Glomerular visceral epithelial cell (primary cell): Measurements from ENCODE around the gene PWWP3B.
A peak's percentile ranks its signal among the peaks of the same experiment; 100 is the strongest.
"Not testable (repeated sequence)": the region's sequence is repeated elsewhere in the genome, so short reads cannot be mapped to it uniquely, and the experiment has no call there.

Source experiments
- DNase-seq: peaks from one replicate; pipeline ENCODE4 v3.0.0-alpha.2; 2016; ENCODE audit errors: extremely low spot score

PWWP3B gene

DNA sequence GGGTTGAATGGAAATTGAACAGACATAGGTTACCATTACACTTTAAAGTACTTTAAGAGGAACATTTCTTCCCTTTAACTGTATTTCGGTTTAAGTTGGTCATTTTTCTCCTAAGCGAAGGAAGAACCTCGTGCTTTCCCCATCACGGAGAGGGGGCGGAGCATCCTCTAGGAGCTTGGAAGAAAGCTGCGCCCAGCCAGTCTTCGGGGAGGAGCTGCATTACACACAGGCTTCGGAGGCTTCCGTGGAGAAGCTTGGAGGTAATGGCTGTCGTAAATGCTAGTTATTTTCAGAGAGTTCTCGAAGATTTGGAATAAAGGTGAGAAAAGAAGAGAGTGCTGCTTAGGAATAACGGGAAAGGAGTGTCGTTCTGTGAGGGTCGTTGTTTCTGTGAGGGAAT is at the start of gene PWWP3B:
Gene PWWP3B, plus strand, starts transcription at position 199 of the 400 bp plus-strand sequence. CDS start 37,128 bp downstream, outside the sequence.
- peak; percentile 25 for DNase-seq

DNA sequence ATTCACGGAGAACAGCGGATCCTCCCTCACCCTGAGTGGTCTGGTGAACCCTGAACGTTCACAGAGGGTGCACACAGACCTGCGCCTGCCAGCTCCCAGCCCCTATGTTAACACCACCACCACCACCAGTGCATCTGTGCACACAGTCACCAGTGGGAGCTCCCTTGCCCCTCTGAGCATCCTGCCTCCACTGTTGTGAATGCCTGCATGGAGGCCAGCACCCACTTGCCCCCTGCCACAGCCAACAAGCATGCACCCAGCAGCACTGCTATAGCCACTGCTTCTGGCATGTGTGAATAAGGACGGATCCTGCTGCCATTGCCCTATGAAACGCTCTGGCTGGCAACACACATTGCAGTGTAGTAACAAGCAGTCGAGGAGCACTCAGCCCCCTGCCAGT is 29.1 kb upstream of the PWWP3B start:
- DNase-seq = no peak

DNA sequence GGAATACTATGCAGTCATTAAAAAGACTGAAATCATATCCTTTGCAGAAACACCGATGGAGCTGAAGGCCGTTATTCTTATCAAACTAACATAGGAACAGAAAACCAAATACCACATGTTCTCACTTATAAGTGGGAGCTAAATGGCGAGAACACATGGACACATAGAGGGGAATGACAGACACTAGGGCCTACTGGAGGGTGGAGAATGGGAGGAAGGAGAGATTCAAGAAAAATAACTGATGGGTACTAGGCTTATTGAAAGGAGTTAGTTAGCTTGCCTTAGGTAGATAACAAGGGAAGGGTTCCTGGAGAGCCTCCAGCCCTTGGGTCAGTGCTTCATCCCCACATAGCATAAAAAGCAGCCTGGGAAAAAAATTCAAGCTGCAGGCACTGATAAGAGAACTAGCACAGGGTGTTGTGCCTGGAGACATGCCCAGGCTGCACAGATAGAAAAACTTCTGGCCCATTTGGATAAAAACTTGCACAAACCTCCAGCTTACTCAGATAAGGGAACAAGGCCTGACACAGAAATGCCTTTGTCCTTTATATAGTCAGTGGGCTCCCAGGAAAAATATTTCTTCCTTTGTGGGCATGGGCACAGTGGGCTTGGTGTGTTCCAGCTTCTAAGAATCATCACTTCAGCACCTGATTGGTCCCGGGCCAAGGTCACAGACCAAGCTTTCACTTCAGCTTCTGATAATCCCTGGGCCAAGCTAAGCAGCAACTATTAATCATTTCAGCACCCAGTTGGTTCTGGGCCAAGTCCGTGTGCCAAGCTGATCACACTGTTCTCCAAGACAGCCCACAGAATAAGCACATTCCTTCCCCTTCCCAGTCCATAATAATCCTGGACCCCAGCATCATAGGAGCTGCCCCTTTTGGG is 23.1 kb upstream of the PWWP3B start:
- DNase-seq = no peak

DNA sequence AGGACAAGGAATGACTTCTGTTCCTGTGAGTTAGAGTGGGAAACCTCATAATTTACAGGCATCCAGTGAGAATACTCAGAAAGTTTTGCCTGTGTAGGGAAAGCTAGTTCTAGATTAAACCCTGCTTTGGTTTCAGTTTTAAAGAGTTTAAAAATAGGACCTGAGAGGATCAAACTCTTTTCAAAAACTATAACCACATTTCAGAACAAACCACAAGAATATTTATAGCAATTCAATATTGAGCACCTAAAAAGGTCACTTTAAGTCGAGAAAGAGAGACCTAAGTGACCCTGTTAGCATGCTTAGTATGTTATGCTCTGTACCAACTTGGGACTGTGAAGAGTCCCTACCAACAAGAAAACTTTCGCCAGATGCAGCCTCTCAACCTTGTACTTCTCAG is 17.4 kb upstream of the PWWP3B start:
- DNase-seq = no peak

DNA sequence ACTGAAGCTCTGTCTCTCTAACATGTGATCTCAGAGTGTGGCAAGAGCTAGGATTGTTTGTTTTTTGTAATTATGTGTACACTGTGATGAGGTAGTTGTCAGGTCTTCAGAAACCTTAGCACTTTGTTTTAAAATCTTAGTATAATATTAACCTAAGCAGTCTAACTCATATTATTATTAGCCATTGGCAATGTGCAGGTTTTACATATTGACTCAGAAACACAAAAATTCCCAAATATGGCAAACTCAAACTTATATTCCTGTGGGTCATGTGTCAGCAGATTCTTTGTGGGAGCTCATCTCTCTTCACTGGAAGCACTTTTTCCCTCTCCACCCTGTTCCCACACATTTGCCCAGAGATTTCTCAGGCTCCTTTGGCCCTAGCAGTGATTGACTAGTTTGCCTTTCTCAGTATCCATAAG is 8.2 kb upstream of the PWWP3B start:
- DNase-seq = no peak

DNA sequence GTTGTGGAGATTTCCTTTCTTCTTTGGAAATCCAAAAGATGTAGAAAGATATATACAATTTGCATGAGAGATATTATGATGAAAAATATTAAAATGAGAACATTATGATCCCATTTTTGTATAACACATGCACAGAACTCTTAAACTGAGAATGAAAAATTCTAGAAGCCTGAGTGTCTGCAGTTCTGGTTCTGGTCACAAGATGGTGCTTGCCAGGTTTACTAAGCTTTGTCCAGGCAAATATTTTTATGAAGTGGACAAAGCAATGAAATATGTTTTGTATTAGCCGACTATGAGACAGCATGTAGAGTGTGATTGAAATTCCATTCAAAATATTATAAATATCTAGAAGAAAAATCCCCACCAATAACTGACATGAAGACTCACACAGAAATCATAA is 2.2 kb downstream of the PWWP3B start:
- no peak for DNase-seq

DNA sequence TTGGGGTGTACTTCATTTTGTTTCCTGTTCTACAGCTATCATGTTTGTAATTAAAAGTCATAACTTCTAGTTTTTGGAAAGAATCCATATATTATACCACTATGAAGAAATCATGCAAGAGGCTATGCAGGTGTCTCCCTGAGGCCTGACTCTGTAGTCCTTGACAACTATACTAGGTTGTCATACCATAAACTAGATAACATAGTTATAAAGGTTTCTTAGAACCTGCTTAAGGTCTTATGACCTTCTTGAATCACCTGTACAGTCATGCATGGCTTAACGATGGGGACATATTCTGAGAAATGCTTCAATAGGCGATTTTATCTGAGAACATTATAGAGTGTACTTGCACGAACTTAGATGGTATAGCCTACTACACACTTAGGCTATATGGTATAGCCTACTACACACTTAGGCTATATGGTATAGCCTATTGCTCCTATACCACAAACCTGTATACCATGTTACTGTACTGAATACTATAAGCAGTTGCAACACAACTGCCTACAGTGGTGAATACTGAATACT is 3.3 kb downstream of the PWWP3B start:
- no peak for DNase-seq

DNA sequence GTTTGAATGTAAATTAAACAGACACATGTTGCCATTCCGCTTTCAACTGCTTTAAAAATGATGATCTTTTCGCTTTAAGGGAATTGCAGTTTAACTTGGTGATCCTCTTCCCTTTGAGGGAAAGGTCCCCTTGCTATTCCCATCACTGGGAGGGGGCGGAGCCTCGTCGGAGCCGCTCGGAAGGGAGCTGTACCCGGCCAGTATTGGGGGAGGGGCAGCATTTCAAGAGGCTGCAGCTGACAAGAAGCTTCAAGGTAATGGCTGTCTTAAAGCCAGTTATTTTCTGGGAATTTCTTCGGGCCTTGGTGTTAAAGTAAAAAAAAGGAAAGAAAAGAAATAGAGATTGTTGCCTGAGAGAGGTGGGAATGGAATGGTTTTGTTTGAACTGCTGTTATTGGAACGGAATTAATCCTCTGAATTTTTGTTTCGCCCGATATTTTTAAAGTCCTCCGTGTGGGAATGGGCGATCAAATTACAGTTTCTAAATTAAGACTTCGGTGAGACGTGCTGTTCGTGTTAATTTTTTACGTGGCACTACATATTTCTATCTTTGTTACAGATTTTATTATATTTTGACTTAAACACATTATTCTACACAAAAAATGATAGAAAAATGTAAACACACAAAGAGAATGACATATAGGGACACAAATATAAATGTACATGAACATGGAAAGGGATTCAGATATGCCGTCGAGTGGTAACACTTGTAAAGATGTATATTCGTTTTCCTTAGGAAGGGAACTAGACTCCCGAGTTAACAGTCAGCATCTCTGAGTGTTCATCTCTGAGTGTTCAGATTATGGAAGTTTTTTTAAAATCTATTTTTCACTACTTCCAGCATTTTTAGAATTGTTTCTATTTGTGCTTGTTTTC is 9.2 kb downstream of the PWWP3B start:
- peak; percentile 30 for DNase-seq

DNA sequence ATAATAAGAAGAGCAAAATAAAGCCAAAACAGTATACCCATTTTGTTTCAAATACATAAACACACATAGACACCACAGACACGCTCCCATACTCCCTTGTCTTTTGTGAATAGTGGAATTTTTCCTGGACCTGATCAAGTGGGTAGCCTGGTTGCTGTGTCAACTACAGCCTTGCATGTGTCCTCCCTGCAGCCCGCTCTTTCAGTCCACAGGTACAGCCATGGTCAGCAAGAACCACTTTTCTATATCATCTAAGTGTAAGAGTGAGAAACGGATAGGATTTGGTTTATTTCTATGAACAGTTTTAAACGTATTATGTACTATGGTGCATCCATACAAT is 9.8 kb downstream of the PWWP3B start:
- no peak for DNase-seq

DNA sequence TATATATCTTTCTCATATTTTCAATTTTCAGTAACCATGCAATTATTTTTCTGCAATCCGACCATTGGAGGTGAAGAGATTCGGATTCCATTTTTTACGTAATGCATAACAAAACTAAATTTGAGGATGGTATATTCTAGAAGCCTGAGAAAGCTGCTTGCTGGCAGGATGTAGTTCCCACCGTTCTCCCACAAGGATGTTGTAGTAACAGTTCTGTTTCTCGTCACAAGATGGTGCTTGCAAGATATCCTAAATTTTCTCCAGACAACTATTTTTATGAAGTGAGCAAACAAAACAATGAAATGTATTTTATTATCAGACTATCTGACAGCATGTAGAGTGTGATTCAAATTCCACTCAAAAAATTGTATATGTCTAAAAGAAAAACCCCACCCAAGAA is 10.7 kb downstream of the PWWP3B start:
- no peak for DNase-seq

DNA sequence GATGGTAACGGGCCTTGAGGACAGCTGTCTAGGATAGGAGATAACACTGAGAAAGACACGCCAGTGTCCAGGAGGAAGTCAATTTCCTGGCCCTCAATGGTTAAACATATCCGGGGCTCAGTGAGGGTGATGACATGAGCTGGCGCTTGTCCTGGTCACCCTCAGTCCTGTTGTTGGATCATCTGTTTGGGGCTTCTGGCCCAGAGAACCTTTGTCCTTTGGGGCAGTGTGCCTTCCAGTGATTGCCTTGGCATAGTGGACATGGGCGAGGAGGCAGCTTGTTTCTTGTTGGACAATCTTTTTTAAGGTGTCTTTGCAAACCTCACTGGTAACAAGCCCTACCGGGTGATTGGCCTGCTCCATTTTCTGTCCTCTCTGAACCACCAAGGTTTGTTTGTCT is 15.6 kb downstream of the PWWP3B start:
- not testable (repeated sequence) for DNase-seq

DNA sequence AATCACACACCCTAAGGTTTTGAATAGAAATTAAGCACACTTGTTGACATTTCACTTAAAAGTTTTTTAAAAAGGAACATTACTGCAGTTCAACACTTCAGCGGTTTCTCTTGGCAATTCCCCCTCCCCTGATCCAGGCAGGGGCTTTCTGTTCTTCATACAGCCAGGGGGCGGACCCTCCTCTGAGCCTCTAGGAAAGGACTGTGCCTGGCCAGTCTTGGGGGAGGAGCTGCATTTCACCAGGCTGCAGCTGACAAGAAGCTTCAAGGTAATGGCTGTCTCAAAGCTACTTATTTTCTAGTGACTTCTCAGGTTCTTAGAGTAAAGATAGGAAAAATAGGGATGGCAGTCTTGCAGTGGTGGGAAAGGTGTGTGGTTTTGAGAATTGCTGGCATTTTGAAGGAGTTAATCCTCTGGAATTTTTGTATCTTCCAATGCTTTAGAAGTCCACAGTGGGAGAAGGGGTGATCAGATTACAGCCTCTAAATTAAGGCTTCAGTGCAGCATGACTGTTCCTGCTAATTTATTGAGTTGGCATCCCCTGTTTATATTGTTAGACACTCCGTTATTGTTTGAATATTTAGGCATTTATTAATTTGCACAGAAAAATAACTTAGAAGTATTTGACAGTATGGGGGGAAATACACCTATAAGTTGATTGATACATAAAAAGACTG is 33.5 kb downstream of the PWWP3B start:
- DNase-seq = no peak

DNA sequence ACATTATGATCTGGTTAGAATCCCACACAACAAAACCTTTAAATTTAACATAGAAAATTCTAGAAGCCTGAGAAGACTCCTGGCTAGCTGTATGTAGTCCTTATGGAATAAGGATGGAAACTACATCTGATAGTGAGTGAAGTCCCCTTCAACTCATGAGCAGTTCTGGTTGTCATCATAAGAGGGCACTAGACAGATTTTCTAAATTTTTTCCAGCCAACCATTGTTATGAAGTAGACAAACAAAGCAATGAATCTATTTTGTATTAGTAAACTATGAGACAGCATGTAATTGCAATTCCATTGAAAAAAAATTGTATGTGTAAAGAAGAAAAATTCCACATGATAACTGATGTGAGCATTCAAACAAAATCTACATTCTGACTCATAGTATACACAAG is 35.2 kb downstream of the PWWP3B start:
- no peak for DNase-seq

DNA sequence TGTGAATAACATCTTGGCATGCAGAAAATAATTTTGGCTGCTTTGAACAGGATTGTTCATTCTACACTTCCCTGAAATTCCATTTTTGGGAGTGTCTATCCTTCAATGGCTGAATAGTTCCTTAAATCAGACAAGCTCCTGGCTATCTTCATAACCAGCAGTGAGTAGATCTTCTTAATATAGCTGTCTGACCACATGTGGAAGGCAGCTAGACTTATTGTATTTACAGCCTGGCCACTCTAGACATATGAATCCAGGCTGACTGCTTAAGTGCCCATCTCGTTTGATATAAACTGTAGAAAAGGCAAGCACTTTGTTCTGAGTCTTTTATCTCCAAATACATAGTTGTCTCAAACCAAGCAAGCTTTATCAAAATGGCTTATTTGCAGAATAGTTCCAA is 40.0 kb downstream of the PWWP3B start:
- no peak for DNase-seq
